Suprapubic skin (tissue), 4 donors: ENCODE measurements around the gene PRR5.

Experiments
- EP300 ChIP-seq: sonication (generic); formaldehyde crosslinking; IDR thresholded peaks from one replicate; pipeline ENCODE4 v1.6.1; 2017; ENCODE audit warnings: antibody characterized with exemption
- POLR2A ChIP-seq, 2 donors: fragments of 450-650 bp; IDR thresholded peaks; one replicate each; pipeline ENCODE4 v1.6.1; 2017; ENCODE audit warnings: antibody characterized with exemption in 2 of 2, mild to moderate bottlenecking in 2 of 2, moderate library complexity in 2 of 2
- POLR2AphosphoS5 ChIP-seq, 3 donors: sonication (generic); formaldehyde crosslinking; IDR thresholded peaks; one replicate each; pipeline ENCODE4 v1.6.1; 2017; ENCODE audit warnings: antibody characterized with exemption in 3 of 3

GRCh38 chr22:44700456-44700855, 1.5 kb upstream of the PRR5 start:
- TF ChIP-seq POLR2A (IDR thresholded peaks at IDR 0.05) (no peak), EP300 (no peak), POLR2AphosphoS5 (IDR thresholded peaks at IDR 0.05) (no peak)
